ENCODE measurements around the gene TAF7L.
"Not testable (repeated sequence)": the region's sequence is repeated elsewhere in the genome, so short reads cannot be mapped to it uniquely, and the experiment has no call there.

The TAF7L gene, protein sequence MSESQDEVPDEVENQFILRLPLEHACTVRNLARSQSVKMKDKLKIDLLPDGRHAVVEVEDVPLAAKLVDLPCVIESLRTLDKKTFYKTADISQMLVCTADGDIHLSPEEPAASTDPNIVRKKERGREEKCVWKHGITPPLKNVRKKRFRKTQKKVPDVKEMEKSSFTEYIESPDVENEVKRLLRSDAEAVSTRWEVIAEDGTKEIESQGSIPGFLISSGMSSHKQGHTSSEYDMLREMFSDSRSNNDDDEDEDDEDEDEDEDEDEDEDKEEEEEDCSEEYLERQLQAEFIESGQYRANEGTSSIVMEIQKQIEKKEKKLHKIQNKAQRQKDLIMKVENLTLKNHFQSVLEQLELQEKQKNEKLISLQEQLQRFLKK

DNA sequence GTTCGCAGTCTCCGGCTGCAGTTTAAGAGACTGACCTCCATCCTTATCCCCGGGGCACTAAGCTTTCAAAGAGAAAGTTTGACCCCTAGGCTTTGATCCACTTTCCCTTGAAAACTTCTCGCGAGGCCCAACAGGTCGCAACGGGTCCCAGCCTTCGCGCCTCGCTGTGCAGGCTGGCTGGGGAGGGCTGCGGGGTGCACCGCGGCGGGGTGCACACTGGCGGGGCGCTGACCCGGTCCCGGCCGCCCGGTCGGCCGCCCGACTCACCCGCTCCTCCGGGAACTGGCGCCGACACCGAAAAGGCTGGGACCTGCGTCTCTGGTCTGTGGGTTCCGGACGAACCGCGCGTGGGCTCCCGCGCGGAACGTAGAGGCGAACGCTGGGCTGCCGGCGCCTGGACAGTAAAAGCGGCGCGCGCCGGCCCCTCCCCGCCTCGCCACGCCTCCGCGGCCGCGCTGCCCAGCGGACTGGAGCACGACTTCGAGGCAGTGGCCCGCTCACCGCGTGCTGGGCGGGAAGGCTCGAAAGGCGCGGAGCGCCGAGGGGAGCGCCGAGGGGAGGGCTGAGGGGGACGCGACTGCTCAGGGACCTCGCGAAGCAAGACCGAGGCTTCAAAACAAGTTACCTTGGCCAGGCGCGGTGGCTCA lies at the start of gene TAF7L:
Gene TAF7L, minus strand, starts transcription at position 378 of the 647 bp plus-strand sequence. CDS start 3,791 bp downstream, outside the sequence.
- DNase-seq (ENCODE audit: low spot score): no peak

DNA sequence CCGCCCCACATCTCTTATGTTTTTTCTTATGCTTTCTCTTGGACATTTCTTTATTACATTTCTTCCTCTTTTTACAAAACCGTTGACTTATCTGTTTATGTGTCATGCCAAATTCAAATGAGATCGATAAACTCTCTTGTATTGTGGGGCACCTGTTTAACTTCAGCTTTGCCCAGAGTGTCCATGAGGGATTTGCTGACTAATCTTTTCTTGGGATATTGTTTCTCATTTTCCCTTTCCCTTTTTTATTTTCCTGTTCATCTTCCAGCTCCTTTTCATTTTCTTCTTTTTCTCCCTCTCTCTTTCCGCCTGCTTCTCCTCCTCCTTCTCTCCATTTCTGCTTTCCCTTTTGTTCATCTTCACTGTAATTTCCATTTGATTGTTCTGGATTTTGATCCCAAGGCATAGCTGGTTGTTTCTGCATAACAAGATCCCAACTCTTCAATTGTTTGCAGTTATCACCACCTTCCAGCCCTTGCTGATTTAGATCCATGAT lies 46.7 kb upstream of the TAF7L start:
- no peak for DNase-seq (ENCODE audit: low spot score)

DNA sequence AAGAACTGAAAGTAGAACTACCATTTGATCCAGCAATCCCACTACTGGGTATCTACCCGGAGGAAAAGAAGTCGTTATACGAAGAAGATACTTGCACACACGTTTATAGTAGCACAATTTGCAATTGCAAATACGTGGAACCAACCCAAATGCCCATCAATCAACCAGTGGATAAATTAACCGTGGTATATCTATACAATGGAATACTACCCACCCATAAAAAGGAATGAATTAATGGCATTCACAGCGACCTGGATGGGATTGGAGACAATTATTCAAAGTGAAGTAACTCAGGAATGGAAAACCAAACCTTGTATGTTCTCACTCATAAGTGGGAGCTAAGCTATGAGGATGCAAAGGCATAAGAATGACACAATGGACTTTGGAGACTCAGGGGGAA lies 43.2 kb upstream of the TAF7L start:
- not testable (repeated sequence) for DNase-seq (ENCODE audit: low spot score)

DNA sequence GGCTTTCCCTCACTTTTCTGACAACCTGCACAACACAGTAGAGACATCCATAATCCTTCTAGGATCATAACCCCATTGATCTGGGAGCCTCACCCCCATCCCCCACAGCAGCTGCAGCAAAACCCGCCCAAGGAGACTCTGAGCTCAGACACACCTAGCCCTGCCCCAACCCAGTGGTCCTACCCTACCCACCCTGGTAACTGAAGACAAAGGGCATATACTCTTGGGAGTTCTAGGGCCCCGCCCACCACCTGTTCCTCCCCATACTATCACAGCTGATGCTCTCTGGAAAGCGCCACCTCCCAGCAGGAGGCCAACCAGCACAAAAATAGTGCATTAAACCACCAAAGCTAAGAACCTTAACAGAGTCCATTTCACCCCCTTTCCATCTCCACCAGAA lies 35.5 kb upstream of the TAF7L start:
- DNase-seq (ENCODE audit: low spot score): not testable (repeated sequence)

DNA sequence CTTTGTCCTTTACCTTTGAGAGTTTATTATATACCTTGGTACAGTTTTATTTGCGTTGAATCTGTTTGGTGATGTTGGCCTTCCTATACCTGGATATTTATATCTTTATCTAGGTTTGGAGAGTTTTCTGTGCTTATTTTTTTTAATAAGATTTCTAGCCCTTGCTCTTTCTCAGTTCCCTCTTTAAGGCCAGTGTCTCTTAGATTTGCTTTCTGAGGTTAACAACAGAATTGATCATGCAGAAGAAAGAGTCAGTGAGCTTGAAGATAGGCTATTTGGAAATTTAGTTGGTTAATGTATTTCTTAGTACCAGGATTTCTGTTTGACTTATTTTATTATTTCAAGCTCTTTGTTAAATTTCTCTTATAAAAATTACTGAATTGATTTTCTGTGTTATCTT lies 12.7 kb upstream of the TAF7L start:
- DNase-seq (ENCODE audit: low spot score): no peak

DNA sequence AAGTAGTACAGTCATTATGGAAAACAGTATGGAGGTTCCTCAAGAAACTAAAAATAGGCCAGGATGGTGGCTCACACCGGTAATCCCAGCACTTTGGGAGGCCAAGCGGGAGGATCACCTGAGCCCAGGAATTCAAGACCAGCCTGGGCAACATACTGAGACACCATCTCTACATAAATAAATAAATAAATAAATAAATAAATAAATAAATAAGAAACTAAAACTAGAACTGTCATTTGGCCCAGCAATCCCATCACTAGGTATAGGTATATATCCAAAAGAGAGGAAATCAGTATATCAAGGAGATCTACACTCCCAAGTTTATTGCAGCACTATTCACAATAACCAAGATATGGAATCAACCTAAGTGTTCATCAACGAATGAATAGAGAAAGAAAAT lies 4.5 kb upstream of the TAF7L start:
- DNase-seq (ENCODE audit: low spot score): not testable (repeated sequence)

DNA sequence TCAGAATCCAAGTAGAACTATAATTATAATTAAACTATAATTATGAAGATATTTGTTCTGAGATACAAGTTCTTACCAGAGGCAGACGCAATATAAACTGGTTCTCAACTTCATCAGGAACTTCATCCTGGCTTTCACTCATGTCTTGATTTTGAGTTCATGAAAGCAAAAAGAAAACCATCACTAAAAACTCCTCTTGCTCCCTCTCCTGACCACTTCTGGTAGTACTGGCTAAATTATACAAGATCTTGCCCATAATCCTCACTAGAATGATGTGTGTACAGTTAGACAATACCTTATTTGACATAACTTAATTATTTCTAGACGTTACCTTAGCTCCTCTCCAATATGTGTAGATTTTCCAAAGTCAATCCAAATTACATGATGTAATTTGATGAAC lies 3.7 kb downstream of the TAF7L start:
- DNase-seq (ENCODE audit: low spot score): peak; percentile 25

DNA sequence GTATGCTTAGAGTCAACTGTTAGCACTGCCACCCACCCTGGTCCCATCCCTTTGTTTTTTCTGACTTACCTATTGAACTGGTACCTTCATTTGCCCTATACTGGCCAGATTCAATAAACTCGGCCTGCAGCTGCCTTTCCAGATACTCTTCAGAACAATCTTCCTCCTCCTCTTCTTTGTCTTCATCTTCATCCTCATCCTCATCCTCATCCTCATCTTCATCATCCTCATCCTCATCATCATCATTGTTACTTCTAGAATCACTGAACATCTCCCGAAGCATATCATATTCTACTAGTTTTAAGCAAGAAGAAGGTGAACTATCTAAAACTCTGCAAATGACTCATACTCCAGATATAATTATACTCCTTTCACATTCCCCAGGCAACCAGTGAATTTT lies 14.9 kb downstream of the TAF7L start:
- DNase-seq (ENCODE audit: low spot score): no peak

DNA sequence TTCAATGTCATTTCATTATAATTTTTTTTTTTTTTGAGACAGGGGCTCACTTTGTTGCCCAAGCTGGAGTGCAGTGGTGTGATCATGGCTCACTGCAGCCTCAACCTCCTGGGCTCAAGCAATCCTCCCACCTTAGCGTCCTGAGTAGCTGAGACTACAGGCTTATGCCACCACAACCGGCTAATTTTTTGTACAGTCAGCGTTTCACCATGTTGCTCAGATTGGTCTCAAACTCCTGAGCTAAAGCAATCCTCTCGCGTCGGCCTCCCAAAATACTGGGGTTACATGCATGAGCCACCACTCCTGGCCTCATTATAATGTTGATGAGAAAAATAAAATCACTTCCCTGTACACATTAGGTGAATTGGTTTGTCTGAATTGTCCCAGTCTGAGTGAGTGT lies 16.9 kb downstream of the TAF7L start:
- DNase-seq (ENCODE audit: low spot score): no peak

DNA sequence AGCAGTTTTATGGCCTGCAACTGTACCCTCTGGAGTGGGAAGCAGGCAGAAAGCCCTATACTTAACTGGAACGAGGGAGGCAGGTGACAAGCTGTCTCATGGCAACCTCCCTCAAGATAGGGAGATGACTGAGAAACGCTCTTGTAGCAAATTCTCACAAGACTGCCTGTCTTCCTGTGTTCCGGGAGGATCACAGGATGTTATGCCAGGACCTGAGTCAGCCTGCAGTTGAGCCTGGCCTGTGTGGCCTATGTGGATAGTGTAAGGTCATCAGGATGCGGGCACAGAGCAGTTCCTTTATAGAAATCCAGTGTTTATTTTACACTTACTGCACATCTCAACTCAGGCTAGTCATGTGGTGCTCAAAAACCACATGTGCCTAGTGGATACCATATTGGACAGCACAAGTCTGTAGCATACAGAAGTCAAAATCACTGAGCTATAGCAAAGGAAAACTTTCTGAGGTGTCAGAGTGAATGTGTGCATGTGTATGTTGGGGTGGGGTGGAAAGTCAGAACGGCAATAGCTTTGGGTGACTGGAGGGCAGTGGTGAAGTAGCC lies 25.2 kb downstream of the TAF7L start:
- DNase-seq (ENCODE audit: low spot score): no peak

DNA sequence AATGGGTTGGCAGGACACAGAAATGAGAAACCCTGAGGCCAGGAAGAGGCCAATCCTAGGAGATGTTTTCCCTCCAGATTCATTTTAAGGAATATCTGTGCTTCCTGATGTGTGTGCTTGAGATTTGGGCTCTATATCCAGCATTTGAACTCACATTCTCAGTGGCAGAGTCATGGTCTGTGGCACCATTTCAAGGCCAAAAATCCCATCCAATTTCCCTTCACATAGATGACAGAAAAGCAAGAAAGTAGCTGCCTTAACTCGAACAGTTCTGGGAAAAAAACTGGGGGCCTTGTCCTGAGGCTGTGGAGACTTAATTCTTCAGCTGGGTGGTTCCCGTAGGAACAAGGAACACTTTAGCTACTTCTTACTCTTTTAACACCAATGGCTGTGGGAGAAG lies 27.4 kb downstream of the TAF7L start:
- no peak for DNase-seq (ENCODE audit: low spot score)

DNA sequence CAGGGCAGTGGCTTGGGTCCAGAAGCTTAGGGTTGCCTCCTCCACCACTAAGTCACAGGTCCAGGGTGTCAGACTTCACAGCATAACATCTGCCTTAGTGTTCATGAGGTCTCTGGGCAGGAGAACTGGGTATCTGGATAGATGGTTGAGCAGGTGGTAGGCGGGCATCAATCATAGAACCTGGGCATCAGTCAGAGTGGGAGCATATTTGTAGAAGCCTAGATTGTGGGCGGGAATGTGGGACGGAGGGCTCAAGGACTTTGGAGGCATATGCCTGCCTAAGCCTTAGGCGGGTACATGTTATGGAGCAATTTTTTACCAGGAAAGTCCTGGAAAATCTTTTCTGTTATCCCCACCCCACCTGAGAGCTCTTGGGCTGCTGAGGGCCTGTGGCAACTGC lies 28.5 kb downstream of the TAF7L start:
- DNase-seq (ENCODE audit: low spot score): no peak

DNA sequence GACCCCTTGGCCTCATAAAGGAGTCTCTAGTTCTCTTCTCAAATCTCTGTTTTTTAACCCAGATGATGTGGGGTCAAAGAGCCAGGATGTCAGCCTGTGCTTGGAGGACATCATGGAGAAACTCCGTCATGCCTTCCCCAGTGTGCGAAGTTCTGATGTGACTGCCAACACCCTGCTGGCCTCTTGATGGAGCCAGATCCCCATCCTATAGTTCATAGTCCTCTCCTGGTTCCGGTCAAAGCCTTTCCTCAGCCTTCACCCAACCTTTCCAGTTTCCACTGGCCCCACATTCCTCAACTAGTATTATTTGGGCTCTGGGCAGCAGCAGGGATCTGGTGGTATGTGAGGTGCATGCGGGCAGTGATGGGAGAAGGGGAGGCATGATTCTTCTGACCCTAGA lies 30.7 kb downstream of the TAF7L start:
- no peak for DNase-seq (ENCODE audit: low spot score)

DNA sequence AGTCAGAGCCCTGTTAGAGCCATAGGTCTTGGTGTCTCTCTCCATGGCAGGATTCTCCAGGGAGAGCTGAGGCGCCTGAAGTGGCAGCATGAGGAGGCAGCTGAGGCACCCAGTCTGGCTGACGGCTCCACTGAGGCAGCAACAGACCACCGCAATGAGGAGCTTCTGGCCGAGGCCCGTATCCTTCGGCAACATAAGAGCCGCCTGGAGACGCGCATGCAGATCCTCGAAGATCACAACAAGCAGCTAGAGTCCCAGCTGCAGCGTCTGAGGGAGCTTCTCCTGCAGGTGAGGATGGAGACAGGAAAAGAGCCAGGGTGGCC lies 32.9 kb downstream of the TAF7L start:
- no peak for DNase-seq (ENCODE audit: low spot score)

DNA sequence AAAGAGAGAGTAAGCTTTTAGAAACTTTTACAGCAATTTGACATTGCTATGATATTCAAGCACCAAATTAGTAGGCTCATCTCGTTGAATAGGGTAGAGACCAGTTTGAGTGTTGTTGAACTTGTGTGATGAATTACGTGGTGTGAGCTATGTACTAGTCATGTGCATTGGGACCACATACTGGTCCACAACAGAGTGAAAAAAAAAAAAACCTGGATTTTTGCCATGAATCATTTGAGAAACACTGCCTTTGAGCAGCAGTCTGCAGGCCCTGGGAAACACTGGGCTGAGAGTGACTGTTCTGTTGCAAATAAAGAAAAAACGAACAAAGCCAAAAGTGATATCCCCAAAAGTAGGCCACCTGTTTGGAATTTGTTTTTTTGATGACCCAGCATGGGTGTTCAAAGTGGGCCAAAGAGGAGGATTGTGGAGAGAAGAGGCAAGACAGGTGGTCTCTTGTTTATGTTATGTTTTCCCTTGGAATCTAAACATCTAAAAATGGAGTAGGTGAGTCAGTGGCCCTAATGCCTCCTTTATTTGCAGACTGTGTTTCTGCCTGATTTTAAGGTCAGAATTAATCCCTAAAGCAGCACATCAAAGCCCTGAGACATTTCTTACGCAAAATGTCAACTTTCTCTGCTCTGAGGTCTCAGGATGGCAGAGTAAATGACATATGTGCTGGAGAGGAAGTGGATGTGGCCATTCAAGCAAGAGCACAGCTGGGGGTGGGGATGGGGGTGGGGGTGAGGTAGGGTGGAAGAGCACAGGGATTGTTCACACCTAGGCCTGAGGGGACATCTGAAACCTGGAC lies 33.5 kb downstream of the TAF7L start:
- DNase-seq (ENCODE audit: low spot score): no peak

DNA sequence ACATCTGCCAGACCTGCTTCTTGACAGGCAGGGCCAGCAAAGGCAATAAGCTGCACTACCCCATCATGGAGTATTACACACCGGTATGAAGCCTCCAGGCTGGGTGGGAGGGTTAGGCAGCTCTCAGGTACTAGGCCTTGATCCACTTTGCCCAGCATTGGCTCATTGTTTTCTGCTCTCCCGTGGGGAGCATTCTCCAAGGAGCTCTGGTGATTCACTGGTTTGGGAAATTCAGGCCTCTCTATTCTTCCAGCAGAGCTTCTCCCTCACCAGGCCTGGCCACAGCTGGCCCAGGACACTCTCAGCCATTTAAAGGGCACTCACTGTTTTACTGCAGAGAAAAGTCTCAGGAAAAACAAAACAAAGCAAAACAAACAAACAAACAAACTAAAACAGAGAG lies 38.5 kb downstream of the TAF7L start:
- DNase-seq (ENCODE audit: low spot score): no peak

DNA sequence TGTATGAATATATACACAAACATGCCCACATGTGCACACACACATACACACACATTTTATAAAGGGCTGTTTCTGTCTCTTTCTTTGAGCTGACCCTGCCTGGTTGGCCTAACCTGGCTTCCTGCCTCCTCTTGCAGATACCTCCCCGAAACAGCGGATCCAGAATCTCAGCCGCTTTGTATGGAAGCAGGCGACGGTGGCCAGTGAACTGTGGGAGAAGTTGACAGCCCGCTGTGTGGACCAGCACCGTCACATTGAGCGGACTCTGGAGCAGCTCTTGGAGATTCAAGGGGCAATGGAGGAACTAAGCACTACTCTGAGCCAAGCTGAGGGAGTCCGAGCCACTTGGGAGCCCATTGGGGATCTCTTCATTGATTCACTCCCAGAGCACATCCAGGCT lies 49.6 kb downstream of the TAF7L start:
- no peak for DNase-seq (ENCODE audit: low spot score)

DNA sequence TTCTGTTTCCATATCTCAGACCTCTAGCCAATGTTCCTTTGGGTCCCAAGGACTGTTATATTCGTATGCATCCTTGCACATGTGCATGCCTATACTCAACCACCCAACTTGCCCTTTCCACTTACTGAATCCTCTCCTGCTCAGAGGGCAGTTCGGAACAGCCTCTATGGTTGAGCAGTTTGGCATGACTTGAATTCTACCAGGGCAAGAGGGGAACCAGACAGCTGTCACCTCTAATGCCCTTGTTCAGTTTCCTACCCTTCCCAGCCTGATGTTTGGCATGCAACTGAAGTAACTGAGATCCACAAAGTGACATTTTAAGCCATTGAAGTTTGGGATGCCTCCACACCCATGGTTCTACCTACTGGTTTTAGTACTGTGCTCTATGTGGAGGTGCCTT lies 54.1 kb downstream of the TAF7L start:
- DNase-seq (ENCODE audit: low spot score): no peak

DNA sequence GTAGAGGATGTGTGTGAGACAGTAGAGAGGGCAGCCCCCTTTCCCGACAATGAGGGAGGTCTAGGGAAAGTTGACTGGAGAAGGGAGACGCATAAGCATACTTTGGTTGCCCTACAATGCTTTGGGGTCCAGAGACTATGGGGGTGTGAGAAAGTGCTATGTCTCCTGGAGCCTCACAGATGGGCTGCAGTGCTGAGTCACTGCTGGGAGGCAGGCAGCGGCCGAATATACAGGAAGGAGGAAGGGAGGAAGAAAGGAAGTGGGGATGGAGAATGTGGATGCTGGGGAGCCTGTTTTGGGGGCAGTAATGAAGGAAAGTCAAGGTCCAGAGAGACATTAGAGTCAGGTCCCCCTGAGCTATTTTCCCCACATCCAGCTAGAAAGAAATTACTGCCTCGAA lies 58.8 kb downstream of the TAF7L start:
- no peak for DNase-seq (ENCODE audit: low spot score)

DNA sequence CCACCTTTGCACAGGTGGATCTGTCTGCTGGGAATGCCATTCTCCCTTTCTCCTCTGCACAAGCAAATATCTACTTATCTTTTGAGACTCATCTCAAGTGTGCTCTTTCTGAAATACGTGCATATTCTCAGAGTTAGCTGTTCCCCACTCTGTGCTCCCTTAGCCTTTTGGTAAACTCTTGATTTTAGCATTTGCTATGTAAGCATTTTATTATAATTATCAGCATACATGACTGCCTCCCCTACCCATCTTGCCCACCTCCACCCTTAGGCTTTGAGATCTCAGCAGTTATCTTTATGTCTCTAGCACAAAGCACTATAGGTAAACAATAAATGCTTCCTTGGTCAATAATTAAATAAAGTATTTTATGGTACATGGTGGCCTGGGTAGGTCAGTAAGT lies 60.1 kb downstream of the TAF7L start:
- no peak for DNase-seq (ENCODE audit: low spot score)

DNA sequence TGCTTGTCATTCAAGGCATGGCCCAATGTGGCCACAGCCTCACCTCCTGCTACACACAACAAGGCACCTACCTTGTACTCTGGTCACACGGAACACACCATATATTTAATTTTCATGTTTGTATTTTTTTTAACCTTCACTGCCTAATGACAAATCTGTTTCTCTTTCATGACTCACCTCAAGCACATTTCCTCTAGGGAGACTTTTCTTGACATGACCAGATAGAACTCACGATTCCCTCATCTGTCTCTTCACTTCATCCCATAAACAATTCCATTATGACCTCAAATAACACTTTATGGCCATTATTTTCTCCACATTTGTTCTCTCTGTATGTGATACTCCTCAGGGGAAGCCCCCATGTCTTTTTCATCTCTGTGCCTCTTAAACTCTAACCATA lies 60.5 kb downstream of the TAF7L start:
- no peak for DNase-seq (ENCODE audit: low spot score)

DNA sequence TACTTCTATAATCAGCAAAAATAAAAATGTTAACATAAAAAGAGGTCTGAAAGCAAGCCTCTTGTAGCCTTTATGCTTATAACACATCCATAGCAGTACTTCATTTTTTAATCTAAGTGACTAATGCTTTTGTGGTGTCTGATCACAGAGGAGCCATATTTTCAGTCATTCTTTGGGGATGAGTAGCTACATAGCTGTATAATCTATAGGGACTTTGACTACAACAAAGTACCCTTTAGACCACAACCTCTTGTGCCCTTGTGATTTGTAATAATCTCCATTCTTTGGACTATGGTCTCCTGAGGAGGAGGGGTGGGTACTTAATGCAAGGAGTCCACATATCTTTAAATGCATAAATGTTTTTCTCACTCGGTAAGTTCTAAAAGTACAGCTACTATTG lies 62.0 kb downstream of the TAF7L start:
- DNase-seq (ENCODE audit: low spot score): no peak

DNA sequence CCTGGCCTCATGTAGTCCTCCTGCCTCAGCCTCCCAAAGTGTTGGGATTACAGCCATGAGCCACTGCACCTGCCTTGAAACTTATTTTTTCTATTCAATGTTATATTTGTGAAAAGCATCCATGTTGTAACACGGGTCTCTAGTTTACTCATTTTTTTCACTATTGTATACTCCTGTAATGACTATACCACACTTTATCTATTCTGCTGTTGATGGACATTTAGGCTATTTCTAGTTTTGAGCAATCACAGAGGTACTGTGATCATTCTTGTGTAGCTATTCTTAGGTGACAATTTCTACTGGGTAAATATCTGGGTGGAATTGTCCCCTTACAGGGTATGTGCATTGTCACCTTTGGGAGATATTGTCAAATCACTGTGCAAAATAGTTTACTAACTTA lies 67.9 kb downstream of the TAF7L start:
- DNase-seq (ENCODE audit: low spot score): no peak

Data from Ammon's horn (tissue), 1 donor.